Measurements from ENCODE around the gene CPN1. TPM values are rescaled to one million over a fixed set of nuclear protein-coding genes. Genes with fewer than 3 reads are reported as not detected.

Gene CPN1
- total and polyA plus RNA-seq, 2 of the 8 experiments (the other 6 are each of a cell fraction or from before 2014, with no cell fraction given) = 0.15 to 0.20 TPM

- TF ChIP-seq CEBPB (IDR thresholded peaks at IDR 0.05; ENCODE audit: low read depth, low read length) = peak; percentile 37; the same call in 1 of the 2 replicates
- TF ChIP-seq EGR1 (IDR thresholded peaks at IDR 0.05; ENCODE audit: borderline replicate concordance, low read depth, low read length) = no peak
- TF ChIP-seq NANOG (IDR thresholded peaks at IDR 0.05; ENCODE audit: insufficient read depth, low read depth, low read length, poor library complexity, severe bottlenecking) = no peak
- TF ChIP-seq HDAC2 (IDR thresholded peaks at IDR 0.05; ENCODE audit: borderline replicate concordance in 1 of 2, low read depth in 2 of 2, low read length in 2 of 2) = no peak
- TF ChIP-seq ZNF274 (IDR thresholded peaks at IDR 0.05; ENCODE audit: borderline replicate concordance, extremely low read depth, low read length) = no peak
- TF ChIP-seq SIRT6 (IDR thresholded peaks at IDR 0.05; ENCODE audit: low read length) = no peak
- no peaks in the 10 kb centered on the region for H3K4me1 ChIP-seq (replicated peaks in 1 of 4; ENCODE audit: control insufficient read depth in 3 of 4, insufficient read depth in 4 of 4, low read length in 3 of 4)
- no peaks in the 10 kb centered on the region for H3K79me2 ChIP-seq (ENCODE audit: control insufficient read depth in 1 of 2, insufficient read depth in 2 of 2, low read length in 2 of 2)
- DNase-seq (ENCODE audit: low read depth in 1 of 2, low spot score in 2 of 2) = no peak
- H2BK15ac ChIP-seq (ENCODE audit: low read length) = no peak overlapping the region
- H3K14ac ChIP-seq (ENCODE audit: insufficient read length) = no peak overlapping the region
- ChIA-PET CTCF (ENCODE audit: partially characterized antibody) (interaction anchor here (0.6 to 0.9 kb wide), 3 partner anchors 96 to 265 kb away, joined by 3 to 5 read pairs (median 4); no protein-coding TSS in a partner anchor), POLR2A (ENCODE audit: partially characterized antibody) (no interaction called here)
- H3K27ac ChIP-seq (ENCODE audit: low read depth, low read length) = no peak overlapping the region
- no peak overlapping the region for H2BK120ac ChIP-seq (replicated peaks; ENCODE audit: low read depth, low read length)
- no peak overlapping the region for H2BK5ac ChIP-seq (ENCODE audit: low read depth, low read length)
- H3K4ac ChIP-seq (replicated peaks; ENCODE audit: insufficient read length, low read depth, low read length) = no peak overlapping the region
- 90% methylated on average over 4 of the region's 4 CpGs; no CpG with 5 or more reads in 1 of the 2 experiments for WGBS, 2 experiments (ENCODE audit: extremely low coverage in 1 of 2, insufficient coverage in 1 of 2, insufficient read length in 1 of 2, insufficient replicate concordance in 2 of 2, low coverage in 1 of 2, low lambda C conversion rate in 2 of 2, missing lambda C conversion rate in 1 of 2)
- no peak for FAIRE-seq
- H3K18ac ChIP-seq (ENCODE audit: extremely low read depth, low read length) = no peak overlapping the region
- H3K9ac ChIP-seq (replicated peaks in 1 of 4; ENCODE audit: extremely low read depth in 1 of 4, low read depth in 3 of 4, low read length in 3 of 4) = no peak overlapping the region
- H4K8ac ChIP-seq (ENCODE audit: extremely low read depth, insufficient read depth, low read length) = no peak overlapping the region
- no peak overlapping the region for H2AK5ac ChIP-seq (ENCODE audit: low read depth, low read length)
- H3K36me3 ChIP-seq (ENCODE audit: control insufficient read depth in 2 of 4, insufficient read depth in 4 of 4, low read length in 3 of 4) = no peaks in the 10 kb centered on the region
- H3K56ac ChIP-seq (replicated peaks; ENCODE audit: insufficient read length, low read depth, low read length) = no peak overlapping the region
- H4K20me1 ChIP-seq (replicated peaks in 1 of 2; ENCODE audit: control insufficient read depth in 1 of 2, insufficient read depth in 2 of 2, low read length in 2 of 2) = no peaks in the 10 kb centered on the region
- no peak overlapping the region for H3K4me3 ChIP-seq (ENCODE audit: extremely low read depth in 1 of 4, insufficient read depth in 2 of 4, low read depth in 3 of 4, low read length in 4 of 4)
- H2BK12ac ChIP-seq (ENCODE audit: low read depth, low read length) = no peak overlapping the region
- no peak overlapping the region for H4K91ac ChIP-seq (replicated peaks; ENCODE audit: insufficient read length, low read length)
- H3K9me3 ChIP-seq (ENCODE audit: insufficient read depth in 2 of 2, low read depth in 1 of 2, low read length in 1 of 2) = no peaks in the 10 kb centered on the region
- no peak overlapping the region for H3K4me2 ChIP-seq (ENCODE audit: insufficient read depth in 1 of 2, low read depth in 2 of 2, low read length in 2 of 2)
- no peak overlapping the region for H3K23ac ChIP-seq (ENCODE audit: insufficient read length)
- H4K5ac ChIP-seq (ENCODE audit: insufficient read length, low read depth, low read length) = no peak overlapping the region
- no peak overlapping the region for H2BK20ac ChIP-seq (ENCODE audit: low read length)
- no peaks in the 10 kb centered on the region for H3K23me2 ChIP-seq (ENCODE audit: low read depth, low read length)
- H3K27me3 ChIP-seq (replicated peaks in 1 of 4; ENCODE audit: control insufficient read depth in 3 of 4, extremely low read depth in 1 of 4, insufficient read depth in 3 of 4, low read length in 3 of 4) = no peaks in the 10 kb centered on the region
- no peak overlapping the region for H2AFZ ChIP-seq (ENCODE audit: low read length)
- no peaks in the 10 kb centered on the region for H3K79me1 ChIP-seq (ENCODE audit: low read depth, low read length)
Measured at GRCh38 chr10:100124097-100124496, 42.4 kb upstream of the CPN1 start.
